Chondrocyte (in vitro differentiated cells): ENCODE results near the gene RGS9. TPM values are rescaled to one million over a fixed set of nuclear protein-coding genes. Genes with fewer than 3 reads are reported as not detected.

Experiments used
- DNase-seq: peaks from one replicate; pipeline ENCODE4 v3.0.0; 2021; ENCODE audit warnings: mixed read lengths, low spot score
- H3K27ac Mint-ChIP-seq: one replicate; pipeline ENCODE4 v1.8.0; 2021; ENCODE audit warnings: mild to moderate bottlenecking, moderate library complexity, mixed read lengths; ENCODE audit not compliant: unreplicated experiment
- H3K27me3 Mint-ChIP-seq: 2 replicates; pipeline ENCODE4 v1.8.0; 2021; ENCODE audit warnings: low read depth, mixed read lengths
- H3K36me3 Mint-ChIP-seq: 2 replicates; pipeline ENCODE4 v1.8.0; 2021; ENCODE audit warnings: low read depth, mixed read lengths
- H3K4me1 Mint-ChIP-seq: 2 replicates; pipeline ENCODE4 v1.8.0; 2021; ENCODE audit warnings: low read depth, mild to moderate bottlenecking, mixed read lengths
- H3K4me3 Mint-ChIP-seq: one replicate; pipeline ENCODE4 v1.8.0; 2021; ENCODE audit warnings: mild to moderate bottlenecking, moderate library complexity, mixed read lengths; ENCODE audit not compliant: unreplicated experiment
- H3K9me3 Mint-ChIP-seq: 2 replicates; pipeline ENCODE4 v1.8.0; 2021; ENCODE audit warnings: low read depth, mixed read lengths
- total RNA-seq: library from RNA; stranded (reverse); gene quantifications from 3 replicates; pipeline ENCODE4 v1.2.1, GENCODE V29; 2021
- TF ChIP-seq, protein P1 (sequence below): fragments of 200-600 bp; sonication (generic); IDR thresholded peaks from 2 replicates; pipeline ENCODE4 v1.5.0; 2021; ENCODE audit warnings: antibody characterized with exemption, mild to moderate bottlenecking, moderate library complexity

The RGS9 gene
- total RNA-seq, 1 donor from 2014 or later: 14.9 TPM

DNA sequence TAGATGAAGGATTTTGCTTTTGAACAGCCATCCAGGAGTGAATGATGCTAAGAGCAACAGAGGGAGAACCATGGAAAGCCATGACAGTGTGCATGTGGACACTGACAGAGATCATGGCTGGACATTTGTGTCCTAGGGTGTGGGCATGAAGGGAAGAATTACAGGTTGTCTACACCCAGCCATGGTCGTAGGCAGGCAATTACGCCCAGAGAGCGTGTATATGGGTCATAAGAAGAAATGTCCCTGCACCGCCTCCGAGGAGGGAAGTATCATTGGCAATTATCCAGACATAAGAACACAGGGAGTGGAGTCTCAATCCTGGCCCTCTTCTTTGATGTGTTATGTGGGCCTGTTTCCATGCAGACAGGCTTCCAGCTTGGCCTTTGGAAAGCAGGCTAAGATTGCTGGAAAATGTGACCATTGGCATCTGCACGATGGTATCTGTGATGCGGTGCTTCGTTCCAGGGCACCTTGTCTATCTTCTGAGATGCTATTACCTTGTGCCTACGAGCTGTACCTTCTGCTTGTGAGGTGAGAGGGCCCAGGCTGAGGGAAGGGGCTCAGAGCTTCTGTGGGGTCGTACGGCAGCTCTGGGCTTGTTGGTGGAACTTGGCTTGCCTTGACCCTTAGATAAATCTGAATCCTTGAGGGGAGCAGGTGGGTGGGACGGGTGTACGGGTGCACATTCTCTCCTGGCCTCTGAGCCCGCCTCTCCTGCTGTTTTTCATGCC is 19.8 kb downstream of the RGS9 start:
- H3K27me3 Mint-ChIP-seq: no peaks in the 10 kb centered on the region
- DNase-seq: no peak

DNA sequence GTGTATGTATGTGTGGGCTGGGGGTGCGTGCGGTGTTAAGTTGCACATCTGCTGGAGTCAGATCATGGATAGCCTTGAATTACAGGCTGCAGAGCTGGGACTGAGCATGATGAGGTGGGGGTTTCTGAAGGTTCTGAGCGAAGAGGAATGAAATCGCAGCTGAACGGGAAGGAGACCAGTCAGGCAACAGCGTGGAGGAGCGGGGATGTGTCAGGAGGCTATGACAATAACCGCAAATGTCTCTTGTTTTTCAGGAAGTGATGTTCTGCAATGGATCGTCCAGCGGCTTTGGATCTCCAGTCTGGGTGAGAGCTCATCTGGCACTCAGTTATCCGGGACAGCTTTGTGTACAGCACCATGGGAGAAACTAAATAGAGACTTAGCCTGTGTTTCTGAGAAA is 20.9 kb downstream of the RGS9 start:
- Mint-ChIP-seq H3K4me3 (no peak overlapping the region), H3K4me1 (peaks cover 3% of the 10 kb centered on the region), H3K27me3 (no peaks in the 10 kb centered on the region), H3K36me3 (peaks cover 10% of the 10 kb centered on the region), H3K9me3 (no peaks in the 10 kb centered on the region), H3K27ac (no peak overlapping the region)
- TF ChIP-seq, protein P1, sequence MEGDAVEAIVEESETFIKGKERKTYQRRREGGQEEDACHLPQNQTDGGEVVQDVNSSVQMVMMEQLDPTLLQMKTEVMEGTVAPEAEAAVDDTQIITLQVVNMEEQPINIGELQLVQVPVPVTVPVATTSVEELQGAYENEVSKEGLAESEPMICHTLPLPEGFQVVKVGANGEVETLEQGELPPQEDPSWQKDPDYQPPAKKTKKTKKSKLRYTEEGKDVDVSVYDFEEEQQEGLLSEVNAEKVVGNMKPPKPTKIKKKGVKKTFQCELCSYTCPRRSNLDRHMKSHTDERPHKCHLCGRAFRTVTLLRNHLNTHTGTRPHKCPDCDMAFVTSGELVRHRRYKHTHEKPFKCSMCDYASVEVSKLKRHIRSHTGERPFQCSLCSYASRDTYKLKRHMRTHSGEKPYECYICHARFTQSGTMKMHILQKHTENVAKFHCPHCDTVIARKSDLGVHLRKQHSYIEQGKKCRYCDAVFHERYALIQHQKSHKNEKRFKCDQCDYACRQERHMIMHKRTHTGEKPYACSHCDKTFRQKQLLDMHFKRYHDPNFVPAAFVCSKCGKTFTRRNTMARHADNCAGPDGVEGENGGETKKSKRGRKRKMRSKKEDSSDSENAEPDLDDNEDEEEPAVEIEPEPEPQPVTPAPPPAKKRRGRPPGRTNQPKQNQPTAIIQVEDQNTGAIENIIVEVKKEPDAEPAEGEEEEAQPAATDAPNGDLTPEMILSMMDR: no peak
- no peak for DNase-seq

More for the DNA sequence above, 19.8 kb downstream of the RGS9 start:
- H3K4me3 Mint-ChIP-seq: no peak overlapping the region
- no peaks in the 10 kb centered on the region for H3K9me3 Mint-ChIP-seq
- peaks cover 3% of the 10 kb centered on the region for H3K4me1 Mint-ChIP-seq
- H3K27ac Mint-ChIP-seq: no peak overlapping the region
- TF ChIP-seq, protein P1: no peak
- peaks cover 10% of the 10 kb centered on the region for H3K36me3 Mint-ChIP-seq

- no peaks in the 10 kb centered on the region for H3K27me3 Mint-ChIP-seq
- H3K36me3 Mint-ChIP-seq: peaks cover 12% of the 10 kb centered on the region
- no peak overlapping the region for H3K4me3 Mint-ChIP-seq
- H3K27ac Mint-ChIP-seq: no peak overlapping the region
- DNase-seq: no peak
- no peaks in the 10 kb centered on the region for H3K9me3 Mint-ChIP-seq
- H3K4me1 Mint-ChIP-seq: peaks cover 3% of the 10 kb centered on the region
- TF ChIP-seq, protein P1: no peak
Observed at GRCh38 chr17:65158622-65159021, 21.5 kb downstream of the RGS9 start.

DNA sequence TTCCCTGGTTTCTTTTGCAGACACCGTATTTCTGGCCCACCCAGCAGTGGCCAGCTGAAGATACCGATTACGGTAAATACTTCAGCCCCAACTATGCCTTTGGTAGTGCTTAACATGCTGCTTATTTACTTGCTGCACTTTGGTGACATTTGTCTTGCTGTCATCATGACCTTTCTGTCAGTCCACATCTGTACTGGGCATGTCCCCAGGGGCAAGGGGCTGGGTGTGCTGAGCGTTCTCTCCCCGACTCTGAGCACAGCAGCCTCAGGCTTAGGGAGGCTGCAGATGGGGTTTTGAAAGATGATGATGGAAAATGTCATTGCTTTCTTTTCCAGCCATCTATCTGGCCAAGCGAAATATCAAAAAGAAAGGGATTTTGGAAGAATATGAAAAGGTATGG is 23.3 kb downstream of the RGS9 start:
- Mint-ChIP-seq H3K36me3 (peaks cover 17% of the 10 kb centered on the region), H3K4me1 (no peaks in the 10 kb centered on the region), H3K27me3 (no peaks in the 10 kb centered on the region), H3K4me3 (no peak overlapping the region), H3K9me3 (no peaks in the 10 kb centered on the region), H3K27ac (no peak overlapping the region)
- TF ChIP-seq, protein P1: no peak
- DNase-seq: no peak

GRCh38 chr17:65163990-65164495 is 26.9 kb downstream of the RGS9 start:
- Mint-ChIP-seq H3K4me1 (no peaks in the 10 kb centered on the region), H3K4me3 (no peak overlapping the region), H3K9me3 (no peaks in the 10 kb centered on the region), H3K27ac (no peak overlapping the region), H3K36me3 (peaks cover 22% of the 10 kb centered on the region), H3K27me3 (no peaks in the 10 kb centered on the region)
- TF ChIP-seq, protein P1: no peak
- no peak for DNase-seq
